GM12878 (cell line): ENCODE measurements around the gene FBXO5. TPM values are rescaled to one million over a fixed set of nuclear protein-coding genes. Genes with fewer than 3 reads are reported as not detected.

Experiments
- ATAC-seq: fragments of 200-7000 bp; cut with Tn5 transposase; 3 replicates; pipeline ENCODE4 v1.9.1; 2020; ENCODE audit warnings: mild to moderate bottlenecking, moderate library complexity
- BruUV-seq: library from RNA; stranded (reverse); fragments of 400-500 nt; replicated peaks from 2 replicates; lab custom pipeline; 2021; lab: Mats Ljungman, UMichigan
- CTCF ChIA-PET: fragments of 300-600 bp; sonication (Branson Sonifier 250); formaldehyde crosslinking; extraction: SDS; loops from one replicate; lab custom pipeline; 2021; ENCODE audit warnings: inconsistent platforms; lab: Yijun Ruan, JAX
- POLR2A ChIA-PET: fragments of 350-600 bp; formaldehyde crosslinking; extraction: SDS; loops from one replicate; lab custom pipeline; 2021; ENCODE audit warnings: inconsistent platforms; lab: Charles Lee
- RAD21 ChIA-PET: fragments of 300-600 bp; sonication (Branson Sonifier 250); formaldehyde crosslinking; loops from one replicate; lab custom pipeline; 2023; ENCODE audit warnings: antibody characterized with exemption; ENCODE audit not compliant: unreplicated experiment; lab: Charles Lee
- SMC1A ChIA-PET: fragments of 300-600 bp; sonication (Branson Sonifier 250); formaldehyde crosslinking; loops from one replicate; lab custom pipeline; 2023; ENCODE audit not compliant: unreplicated experiment, uncharacterized antibody; lab: Charles Lee
- DNase-seq: peaks from one replicate; pipeline ENCODE4 v3.0.0-alpha.2; 2011; ENCODE audit warnings: low read depth, low spot score
- FAIRE-seq: peaks from 3 replicates; lab custom pipeline; 2011; peaks lifted over from hg19 to GRCh38; lab: Jason Lieb, UNC
- H2AFZ ChIP-seq: 2 replicates; pipeline ENCODE4 v1.6.0; 2011; ENCODE audit warnings: low read depth, low read length, control low read depth; ENCODE audit not compliant: control insufficient read depth
- H3K27ac ChIP-seq: 2 replicates; pipeline ENCODE4 v1.5.1; 2011; ENCODE audit warnings: control low read depth; ENCODE audit not compliant: control insufficient read depth, insufficient read depth
- H3K27me3 ChIP-seq, 2 experiments: replicated peaks in 1 of 2; 2 replicates each; pipeline versions ENCODE4 v1.6.0 to v1.6.1; 2011; ENCODE audit warnings: low read length in 1 of 2; ENCODE audit not compliant: control insufficient read depth in 2 of 2, insufficient read depth in 2 of 2
- H3K36me3 ChIP-seq, 2 experiments: 2 replicates each; pipeline ENCODE4 v1.5.1; 2011; ENCODE audit warnings: low read length in 1 of 2; ENCODE audit not compliant: control insufficient read depth in 2 of 2, insufficient read depth in 2 of 2
- H3K4me1 ChIP-seq: 2 replicates; pipeline ENCODE4 v1.6.1; 2011; ENCODE audit warnings: mild to moderate bottlenecking, low read length, moderate library complexity, mixed read lengths; ENCODE audit not compliant: control insufficient read depth, insufficient read depth
- H3K4me2 ChIP-seq: 2 replicates; pipeline ENCODE4 v1.6.0; 2011; ENCODE audit warnings: control low read depth; ENCODE audit not compliant: control insufficient read depth, insufficient read depth
- H3K4me3 ChIP-seq: fragments of 200-600 bp; sonication (generic); 2 replicates; pipeline ENCODE4 v1.5.1; 2016
- H3K79me2 ChIP-seq: 2 replicates; pipeline ENCODE4 v1.6.0; 2011; ENCODE audit warnings: low read length; ENCODE audit not compliant: control insufficient read depth, insufficient read depth
- H3K9ac ChIP-seq: 2 replicates; pipeline ENCODE4 v1.8.0; 2011; ENCODE audit warnings: low read length, control low read depth, mixed read lengths; ENCODE audit not compliant: control insufficient read depth, insufficient read depth
- H3K9me3 ChIP-seq: replicated peaks from 3 replicates; pipeline ENCODE4 v1.5.1; 2011; ENCODE audit warnings: mild to moderate bottlenecking, low read length; ENCODE audit not compliant: control insufficient read depth, insufficient read depth
- H4K20me1 ChIP-seq: 2 replicates; pipeline ENCODE4 v1.6.0; 2011; ENCODE audit not compliant: control insufficient read depth, insufficient read depth
- IRF5 ChIP-seq: fragments of 450-650 bp; IDR thresholded peaks from 2 replicates; pipeline ENCODE4 v1.6.1; 2017; ENCODE audit warnings: borderline replicate concordance
- ZBTB11 ChIP-seq: fragments of 450-650 bp; formaldehyde crosslinking; IDR thresholded peaks from 2 replicates; pipeline ENCODE4 v1.5.0; 2022; ENCODE audit warnings: mild to moderate bottlenecking, missing genetic modification characterization
- whole genome bisulfite sequencing: methylation state at CpG from one replicate; pipeline ENCODE4 v1.1.6; 2016; ENCODE audit warnings: low lambda C conversion rate; ENCODE audit not compliant: insufficient replicate concordance, insufficient coverage; ENCODE audit errors: missing lambda C conversion rate; 5-methylcytosine and 5-hydroxymethylcytosine counted together
- in situ Hi-C: fragments of 300-500 bp; cut with MboI; formaldehyde crosslinking; loops from 9 replicates; pipeline ENCODE4 v1.14.3; 2018; ENCODE audit warnings: mixed read lengths
- intact Hi-C: fragments of 100-400 bp; cut with micrococcal nuclease; formaldehyde crosslinking; loops from one replicate; pipeline ENCODE4 v1.14.2; 2022; ENCODE audit not compliant: unreplicated experiment
- polyA plus RNA-seq, 11 experiments: library from polyadenylated mRNA; depleted of rRNA in 4 of 11; unstranded in 6 of 11; stranded (reverse) in 5 of 11; fragments of >200 nt; fragmentation: Nextera tagmentation in 4 of 11; fragmentation: Illumina TruSeq in 1 of 11; extraction: Ambion mirVana in 4 of 11; extraction: Trizol in 1 of 11; gene quantifications; 1 replicate in 1 of 11; 2 replicates in 10 of 11; pipeline versions ENCODE4 v1.2.1 to v1.2.3, GENCODE V29; 2011 to 2016; ENCODE audit warnings: inconsistent platforms in 2 of 11, missing spikeins in 2 of 11, low read depth in 1 of 11
- total RNA-seq, 4 experiments: library from RNA; depleted of rRNA in 3 of 4; stranded (reverse); fragments of >200 nt in 3 of 4; fragmentation: Illumina TruSeq in 1 of 4; extraction: Trizol in 1 of 4; gene quantifications; 2 replicates each; pipeline versions ENCODE4 v1.2.1 to v1.2.3, GENCODE V29; 2013 to 2021

FBXO5 gene
- total and polyA plus RNA-seq, 10 of the 15 experiments (the other 5 are each of a cell fraction or from before 2014, with no cell fraction given), result 13.6 to 62.2 (median 37.7) TPM

GRCh38 chr6:152986978-152987377 is 4.1 kb upstream of the FBXO5 start:
- Histone ChIP-seq H3K9me3 (no peaks in the 10 kb centered on the region), H3K79me2 (peaks cover 58% of the 10 kb centered on the region), H2AFZ (no peak overlapping the region), H3K27me3 (no peaks in the 10 kb centered on the region), H3K27ac (no peak overlapping the region), H3K4me2 (no peak overlapping the region), H3K4me1 (peaks cover 5% of the 10 kb centered on the region; the same call in 1 of the 2 replicates), H4K20me1 (no peaks in the 10 kb centered on the region), H3K36me3 (peaks cover 0 to 9% of the 10 kb centered on the region in 2 experiments; a peak in 1 of 4 replicates), H3K4me3 (0 out of 2 replicates have a peak overlapping the region, but pooled peaks have one; percentile 11), H3K9ac (no peak overlapping the region)
- TF ChIP-seq IRF5 (no peak), ZBTB11 (CRISPR knock-in tag) (no peak)
- BruUV-seq, result no TSS peak
- ChIA-PET CTCF (interaction anchor here (2.8 kb wide), 1 partner anchor 9 kb away, joined by 14 read pairs; no protein-coding TSS in a partner anchor), RAD21 (interaction anchor here (1.4 to 4.6 kb wide), 2 partner anchors 9 to 13 kb away, joined by 5 to 22 read pairs; no protein-coding TSS in a partner anchor), POLR2A (interaction anchor here (1.2 to 5.8 kb wide), 2 partner anchors 10 to 12 kb away, joined by 3 to 101 read pairs; partner anchors contain the start of gene MTRF1L), SMC1A (interaction anchor here (0.8 to 3.2 kb wide), 4 partner anchors 10 to 139 kb away, joined by 3 to 27 read pairs (median 16); no protein-coding TSS in a partner anchor)
- in situ Hi-C loops (loop anchor here (25.0 kb wide), 3 partner anchors 1250 to 1750 kb away; partner anchors contain the start of gene SCAF8), intact Hi-C loops (no loop called here)
- FAIRE-seq (no peak), DNase-seq (no peak), ATAC-seq (no peak)
- WGBS, result 94% methylated on average over 2 of the region's 2 CpGs
